ENCODE results near the gene TRAF6.

- TF ChIP-seq EP300 (IDR thresholded peaks at IDR 0.05; ENCODE audit: borderline replicate concordance) (no peak), YY1 (IDR thresholded peaks at IDR 0.05; ENCODE audit: low read depth) (no peak), RAD21 (IDR thresholded peaks at IDR 0.05; ENCODE audit: low read depth) (no peak), TAF1 (IDR thresholded peaks at IDR 0.05; ENCODE audit: low read depth) (no peak), CREB1 (IDR thresholded peaks at IDR 0.05; ENCODE audit: low read depth) (no peak)
- TF ChIP-seq, protein P1, sequence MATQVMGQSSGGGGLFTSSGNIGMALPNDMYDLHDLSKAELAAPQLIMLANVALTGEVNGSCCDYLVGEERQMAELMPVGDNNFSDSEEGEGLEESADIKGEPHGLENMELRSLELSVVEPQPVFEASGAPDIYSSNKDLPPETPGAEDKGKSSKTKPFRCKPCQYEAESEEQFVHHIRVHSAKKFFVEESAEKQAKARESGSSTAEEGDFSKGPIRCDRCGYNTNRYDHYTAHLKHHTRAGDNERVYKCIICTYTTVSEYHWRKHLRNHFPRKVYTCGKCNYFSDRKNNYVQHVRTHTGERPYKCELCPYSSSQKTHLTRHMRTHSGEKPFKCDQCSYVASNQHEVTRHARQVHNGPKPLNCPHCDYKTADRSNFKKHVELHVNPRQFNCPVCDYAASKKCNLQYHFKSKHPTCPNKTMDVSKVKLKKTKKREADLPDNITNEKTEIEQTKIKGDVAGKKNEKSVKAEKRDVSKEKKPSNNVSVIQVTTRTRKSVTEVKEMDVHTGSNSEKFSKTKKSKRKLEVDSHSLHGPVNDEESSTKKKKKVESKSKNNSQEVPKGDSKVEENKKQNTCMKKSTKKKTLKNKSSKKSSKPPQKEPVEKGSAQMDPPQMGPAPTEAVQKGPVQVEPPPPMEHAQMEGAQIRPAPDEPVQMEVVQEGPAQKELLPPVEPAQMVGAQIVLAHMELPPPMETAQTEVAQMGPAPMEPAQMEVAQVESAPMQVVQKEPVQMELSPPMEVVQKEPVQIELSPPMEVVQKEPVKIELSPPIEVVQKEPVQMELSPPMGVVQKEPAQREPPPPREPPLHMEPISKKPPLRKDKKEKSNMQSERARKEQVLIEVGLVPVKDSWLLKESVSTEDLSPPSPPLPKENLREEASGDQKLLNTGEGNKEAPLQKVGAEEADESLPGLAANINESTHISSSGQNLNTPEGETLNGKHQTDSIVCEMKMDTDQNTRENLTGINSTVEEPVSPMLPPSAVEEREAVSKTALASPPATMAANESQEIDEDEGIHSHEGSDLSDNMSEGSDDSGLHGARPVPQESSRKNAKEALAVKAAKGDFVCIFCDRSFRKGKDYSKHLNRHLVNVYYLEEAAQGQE (IDR thresholded peaks at IDR 0.05; ENCODE audit: low read depth): no peak
- TF ChIP-seq, protein P2, sequence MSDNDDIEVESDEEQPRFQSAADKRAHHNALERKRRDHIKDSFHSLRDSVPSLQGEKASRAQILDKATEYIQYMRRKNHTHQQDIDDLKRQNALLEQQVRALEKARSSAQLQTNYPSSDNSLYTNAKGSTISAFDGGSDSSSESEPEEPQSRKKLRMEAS (IDR thresholded peaks at IDR 0.05): no peak
Measured at GRCh38 chr11:36513965-36514364, 3.9 kb upstream of the TRAF6 start.
